HG03045 (cell line): ENCODE results near the gene HOOK2.

Experiments used
- ATAC-seq: cut with Tn5 transposase; IDR thresholded peaks from one replicate; pipeline ENCODE4 v1.9.1; 2021; ENCODE audit warnings: mild to moderate bottlenecking, moderate library complexity; ENCODE audit not compliant: unreplicated experiment

Gene HOOK2

GRCh38 chr19:12793290-12794195 is 18.2 kb upstream of the HOOK2 start:
- ATAC-seq: peak; percentile 36

GRCh38 chr19:12792853-12793289 is 17.5 kb upstream of the HOOK2 start:
- ATAC-seq: no peak

GRCh38 chr19:12792051-12792852 is 16.9 kb upstream of the HOOK2 start:
- ATAC-seq: no peak

GRCh38 chr19:12791345-12792050 is 16.1 kb upstream of the HOOK2 start, which contains the start of gene JUNB:
JUNB (plus strand) TSS chr19:12791486; CDS start chr19:12791772, 286 bp downstream.
- ATAC-seq: peak; percentile 25

- no peak for ATAC-seq
Measured at GRCh38 chr19:12790628-12791344, 15.4 kb upstream of the HOOK2 start.

- peak; percentile 36 for ATAC-seq
Measured at GRCh38 chr19:12789904-12790619, 14.7 kb upstream of the HOOK2 start.

- no peak for ATAC-seq
Measured at GRCh38 chr19:12789098-12789903, 13.9 kb upstream of the HOOK2 start.

GRCh38 chr19:12788682-12789097 is 13.3 kb upstream of the HOOK2 start:
- ATAC-seq: no peak

- ATAC-seq: no peak
Measured at GRCh38 chr19:12788042-12788681, 12.8 kb upstream of the HOOK2 start.

- no peak for ATAC-seq
Measured at GRCh38 chr19:12787458-12787857, 12.1 kb upstream of the HOOK2 start.

GRCh38 chr19:12786952-12787351 is 11.6 kb upstream of the HOOK2 start:
- no peak for ATAC-seq

GRCh38 chr19:12786141-12786870 is 11.0 kb upstream of the HOOK2 start:
- ATAC-seq: no peak

- no peak for ATAC-seq
Measured at GRCh38 chr19:12785431-12786031, 10.2 kb upstream of the HOOK2 start.

- no peak for ATAC-seq
Measured at GRCh38 chr19:12784871-12785430, 9.6 kb upstream of the HOOK2 start.

- ATAC-seq: no peak
Measured at GRCh38 chr19:12784394-12784870, 9.1 kb upstream of the HOOK2 start.

GRCh38 chr19:12783849-12784393 is 8.6 kb upstream of the HOOK2 start:
- no peak for ATAC-seq
